PFSK-1 (cell line): ENCODE results near the gene EDARADD.

Source experiments
- FOXP2 ChIP-seq: optimal IDR thresholded peaks from 2 replicates; pipeline ENCODE3; 2011; ENCODE audit warnings: borderline replicate concordance, control low read depth, inconsistent platforms; ENCODE audit not compliant: insufficient read depth; ENCODE audit errors: extremely low read length, extremely low read depth
- POLR2AphosphoS5 ChIP-seq: IDR thresholded peaks from 2 replicates; pipeline ENCODE4 v1.6.1; 2012; ENCODE audit warnings: low read depth, mild to moderate bottlenecking, control low read depth, low read length, moderate library complexity
- REST ChIP-seq, 2 experiments: IDR thresholded peaks; 2 replicates each; pipeline versions ENCODE4 v1.6.1 to v1.8.0; 2011 to 2012; ENCODE audit warnings: low read depth in 2 of 2, low read length in 2 of 2, control low read depth in 1 of 2, inconsistent platforms in 1 of 2, mild to moderate bottlenecking in 1 of 2, moderate library complexity in 1 of 2; ENCODE audit not compliant: insufficient read depth in 1 of 2
- SIN3A ChIP-seq: IDR thresholded peaks from 2 replicates; pipeline ENCODE4 v1.6.1; 2012; ENCODE audit warnings: mild to moderate bottlenecking, low read length, moderate library complexity, borderline replicate concordance; ENCODE audit not compliant: insufficient read depth
- TAF1 ChIP-seq: IDR thresholded peaks from 2 replicates; pipeline ENCODE4 v1.6.1; 2012; ENCODE audit warnings: low read length, control low read depth, borderline replicate concordance; ENCODE audit not compliant: insufficient read depth

Gene EDARADD

DNA sequence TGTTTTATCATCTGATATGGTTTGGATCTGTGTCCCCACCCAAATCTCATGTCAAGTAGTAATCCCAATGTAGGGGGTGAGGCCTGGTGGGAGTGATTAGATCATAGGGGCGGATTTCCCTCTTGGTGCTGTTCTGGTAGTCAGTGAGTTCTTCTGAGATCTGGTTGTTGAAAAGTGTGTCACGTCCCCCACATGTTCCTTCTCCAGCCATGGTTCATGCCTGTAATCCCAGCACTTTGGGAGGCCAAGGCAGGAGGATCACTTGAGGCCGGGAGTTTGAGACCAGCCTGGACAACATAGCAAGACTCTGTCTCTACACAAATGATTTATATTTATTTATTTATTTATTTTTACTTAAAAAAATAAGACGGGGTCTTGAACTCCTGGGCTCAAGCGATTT, 30.8 kb upstream of the EDARADD start:
- TF ChIP-seq TAF1 (no peak), FOXP2 (no peak), POLR2AphosphoS5 (no peak), REST (IDR thresholded peaks at IDR 0.05; ENCODE audit: insufficient read depth in 1 of 2, low read depth in 2 of 2, low read length in 2 of 2) (no peak), SIN3A (no peak)

- TF ChIP-seq SIN3A, result no peak
- TF ChIP-seq REST (IDR thresholded peaks at IDR 0.05; ENCODE audit: insufficient read depth in 1 of 2, low read depth in 2 of 2, low read length in 2 of 2), result no peak
- TF ChIP-seq TAF1, result no peak
- TF ChIP-seq POLR2AphosphoS5, result no peak
- no peak for TF ChIP-seq FOXP2
These were observed 28.0 kb upstream of the EDARADD start for GRCh38 chr1:236365999-236366570.

- TF ChIP-seq SIN3A (no peak), REST (IDR thresholded peaks at IDR 0.05; ENCODE audit: insufficient read depth in 1 of 2, low read depth in 2 of 2, low read length in 2 of 2) (no peak), TAF1 (no peak), POLR2AphosphoS5 (no peak), FOXP2 (no peak)
These were observed 23.7 kb upstream of the EDARADD start for GRCh38 chr1:236370420-236370819.

DNA sequence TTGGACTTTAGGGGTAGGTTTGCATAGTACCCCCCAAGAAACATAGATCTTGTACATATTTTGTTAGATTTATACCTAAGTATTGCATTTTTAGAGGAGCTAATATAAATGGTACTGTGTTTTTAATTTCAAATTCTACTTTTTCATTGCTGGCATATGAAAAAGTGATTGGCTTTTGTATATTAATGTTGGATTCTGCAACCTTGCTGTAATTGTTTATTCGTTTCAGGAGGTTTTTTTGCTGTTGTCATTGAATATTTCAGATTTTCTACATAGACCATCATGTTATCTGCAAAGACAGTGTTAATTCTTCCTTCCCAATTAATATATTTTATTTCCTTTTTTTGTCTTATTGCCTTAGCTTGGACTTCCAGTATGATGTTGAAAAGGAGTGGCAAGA, 23.0 kb upstream of the EDARADD start:
- TF ChIP-seq POLR2AphosphoS5 (no peak), SIN3A (no peak), FOXP2 (no peak), TAF1 (no peak), REST (IDR thresholded peaks at IDR 0.05; ENCODE audit: insufficient read depth in 1 of 2, low read depth in 2 of 2, low read length in 2 of 2) (no peak)

GRCh38 chr1:236377832-236378535, 16.1 kb upstream of the EDARADD start:
- TF ChIP-seq SIN3A, result no peak
- no peak for TF ChIP-seq TAF1
- no peak for TF ChIP-seq REST (IDR thresholded peaks at IDR 0.05; ENCODE audit: insufficient read depth in 1 of 2, low read depth in 2 of 2, low read length in 2 of 2)
- no peak for TF ChIP-seq POLR2AphosphoS5
- no peak for TF ChIP-seq FOXP2
